Hepatocyte (in vitro differentiated cells): ENCODE data around the gene ADCY1. TPM values are rescaled to one million over a fixed set of nuclear protein-coding genes. Genes with fewer than 3 reads are reported as not detected.

Source experiments
- DNase-seq: peaks from one replicate; pipeline ENCODE4 v3.0.0-alpha.2; 2016; ENCODE audit warnings: low spot score
- H2AFZ ChIP-seq: fragments of 200-600 bp; sonication (generic); 2 replicates; pipeline ENCODE4 v1.6.0; 2016; ENCODE audit warnings: antibody characterized with exemption, mild to moderate bottlenecking
- H3K27ac ChIP-seq: fragments of 200-600 bp; sonication (generic); 2 replicates; pipeline ENCODE4 v1.5.1; 2016; ENCODE audit warnings: mild to moderate bottlenecking
- H3K27me3 ChIP-seq: fragments of 200-600 bp; sonication (generic); 2 replicates; pipeline ENCODE4 v1.6.1; 2016
- H3K36me3 ChIP-seq: fragments of 200-600 bp; sonication (generic); replicated peaks from 2 replicates; pipeline ENCODE4 v1.5.1; 2016; ENCODE audit warnings: low read depth; ENCODE audit not compliant: insufficient read depth
- H3K4me1 ChIP-seq: fragments of 200-600 bp; sonication (generic); 2 replicates; pipeline ENCODE4 v1.5.1; 2016; ENCODE audit warnings: mild to moderate bottlenecking, moderate library complexity; ENCODE audit not compliant: insufficient read depth
- H3K4me2 ChIP-seq: fragments of 200-600 bp; sonication (generic); 2 replicates; pipeline ENCODE4 v1.6.0; 2016
- H3K4me3 ChIP-seq: fragments of 200-600 bp; sonication (generic); 2 replicates; pipeline ENCODE4 v1.5.1; 2016; ENCODE audit warnings: mild to moderate bottlenecking
- H3K79me2 ChIP-seq: fragments of 200-600 bp; sonication (generic); 2 replicates; pipeline ENCODE4 v1.6.0; 2017; ENCODE audit warnings: mild to moderate bottlenecking
- H3K9me2 ChIP-seq: fragments of 200-600 bp; sonication (generic); replicated peaks from 2 replicates; pipeline ENCODE4 v1.6.0; 2017; ENCODE audit warnings: mild to moderate bottlenecking; ENCODE audit not compliant: insufficient read depth
- H3K9me3 ChIP-seq: fragments of 200-600 bp; sonication (generic); 2 replicates; pipeline ENCODE4 v1.5.1; 2016; ENCODE audit warnings: low read depth, mild to moderate bottlenecking
- H4K20me1 ChIP-seq: fragments of 200-600 bp; sonication (generic); 2 replicates; pipeline ENCODE4 v1.6.0; 2016; ENCODE audit warnings: mild to moderate bottlenecking; ENCODE audit not compliant: insufficient read depth, poor library complexity, severe bottlenecking
- EZH2 ChIP-seq: fragments of 200-600 bp; sonication (generic); IDR thresholded peaks from 2 replicates; pipeline ENCODE4 v1.6.1; 2016; ENCODE audit warnings: antibody characterized with exemption, mild to moderate bottlenecking, borderline replicate concordance
- EZH2phosphoT487 ChIP-seq: fragments of 200-600 bp; sonication (generic); IDR thresholded peaks from one replicate; pipeline ENCODE4 v1.6.1; 2018; ENCODE audit warnings: antibody characterized with exemption, mild to moderate bottlenecking, low read depth, moderate library complexity; ENCODE audit not compliant: unreplicated experiment, severe bottlenecking
- WGBS: methylation state at CpG from one replicate; pipeline ENCODE4 v1.1.6; 2016; ENCODE audit warnings: low lambda C conversion rate; ENCODE audit errors: missing lambda C conversion rate; 5-methylcytosine and 5-hydroxymethylcytosine counted together
- polyA plus RNA-seq: library from polyadenylated mRNA; unstranded; fragments of >200 nt; fragmentation: Nextera tagmentation; extraction: Ambion mirVana; gene quantifications from 2 replicates; pipeline ENCODE4 v1.2.1, GENCODE V29; 2016
- total RNA-seq: library from RNA; depleted of rRNA; stranded (reverse); fragments of >200 nt; gene quantifications from 2 replicates; pipeline ENCODE4 v1.2.3, GENCODE V29; 2014
- TF ChIP-seq, protein P1 (sequence below): fragments of 200-600 bp; sonication (generic); IDR thresholded peaks from 2 replicates; pipeline ENCODE4 v1.5.1; 2016; ENCODE audit warnings: antibody characterized with exemption, mild to moderate bottlenecking; ENCODE audit not compliant: poor library complexity

Gene ADCY1
- total and polyA plus RNA-seq, 2 experiments from 2014 or later, result 1.3 to 2.9 TPM

DNA sequence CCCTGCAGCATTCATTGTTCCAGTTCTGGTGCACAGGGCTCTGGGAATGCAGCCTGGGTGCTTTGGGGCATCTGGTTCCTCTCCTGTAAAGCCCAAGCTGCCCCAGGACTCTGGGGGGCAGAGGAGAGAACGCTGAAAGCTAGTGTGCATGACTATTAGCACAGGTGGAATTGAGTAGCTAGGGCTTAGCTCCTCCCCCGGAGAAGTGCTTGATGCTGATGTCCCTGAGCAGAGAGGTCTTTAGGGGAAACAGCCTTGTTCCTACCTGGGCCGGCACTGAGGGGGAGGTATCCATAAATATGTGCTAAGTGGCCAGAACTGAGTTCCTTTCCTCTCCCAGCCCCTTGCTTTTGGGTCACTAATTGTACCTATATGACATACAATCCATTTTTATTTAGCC is 3.9 kb downstream of the ADCY1 start:
- no peak overlapping the region for H3K4me3 ChIP-seq
- WGBS, result 79% methylated on average over 3 of the region's 3 CpGs
- H2AFZ ChIP-seq, result no peak overlapping the region
- H3K27ac ChIP-seq, result no peak overlapping the region
- TF ChIP-seq EZH2phosphoT487 (no peak), EZH2 (no peak)
- TF ChIP-seq, protein P1, sequence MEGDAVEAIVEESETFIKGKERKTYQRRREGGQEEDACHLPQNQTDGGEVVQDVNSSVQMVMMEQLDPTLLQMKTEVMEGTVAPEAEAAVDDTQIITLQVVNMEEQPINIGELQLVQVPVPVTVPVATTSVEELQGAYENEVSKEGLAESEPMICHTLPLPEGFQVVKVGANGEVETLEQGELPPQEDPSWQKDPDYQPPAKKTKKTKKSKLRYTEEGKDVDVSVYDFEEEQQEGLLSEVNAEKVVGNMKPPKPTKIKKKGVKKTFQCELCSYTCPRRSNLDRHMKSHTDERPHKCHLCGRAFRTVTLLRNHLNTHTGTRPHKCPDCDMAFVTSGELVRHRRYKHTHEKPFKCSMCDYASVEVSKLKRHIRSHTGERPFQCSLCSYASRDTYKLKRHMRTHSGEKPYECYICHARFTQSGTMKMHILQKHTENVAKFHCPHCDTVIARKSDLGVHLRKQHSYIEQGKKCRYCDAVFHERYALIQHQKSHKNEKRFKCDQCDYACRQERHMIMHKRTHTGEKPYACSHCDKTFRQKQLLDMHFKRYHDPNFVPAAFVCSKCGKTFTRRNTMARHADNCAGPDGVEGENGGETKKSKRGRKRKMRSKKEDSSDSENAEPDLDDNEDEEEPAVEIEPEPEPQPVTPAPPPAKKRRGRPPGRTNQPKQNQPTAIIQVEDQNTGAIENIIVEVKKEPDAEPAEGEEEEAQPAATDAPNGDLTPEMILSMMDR, result no peak
- no peaks in the 10 kb centered on the region for H3K9me2 ChIP-seq
- peaks cover 12% of the 10 kb centered on the region for H3K4me1 ChIP-seq
- H3K9me3 ChIP-seq, result no peaks in the 10 kb centered on the region
- no peaks in the 10 kb centered on the region for H4K20me1 ChIP-seq
- no peak for DNase-seq
- peaks cover 45% of the 10 kb centered on the region for H3K27me3 ChIP-seq
- no peak overlapping the region for H3K4me2 ChIP-seq
- no peaks in the 10 kb centered on the region for H3K36me3 ChIP-seq
- no peaks in the 10 kb centered on the region for H3K79me2 ChIP-seq

- peaks cover 41% of the 10 kb centered on the region for H3K27me3 ChIP-seq
- no peaks in the 10 kb centered on the region for H3K36me3 ChIP-seq
- H3K27ac ChIP-seq, result no peak overlapping the region
- no peak overlapping the region for H3K4me2 ChIP-seq
- H3K79me2 ChIP-seq, result no peaks in the 10 kb centered on the region
- DNase-seq, result no peak
- H2AFZ ChIP-seq, result no peak overlapping the region
- H3K4me3 ChIP-seq, result no peak overlapping the region
- TF ChIP-seq, protein P1, result no peak
- no peak for TF ChIP-seq EZH2phosphoT487
- TF ChIP-seq EZH2, result no peak
- no peaks in the 10 kb centered on the region for H3K9me3 ChIP-seq
- no peaks in the 10 kb centered on the region for H4K20me1 ChIP-seq
- H3K4me1 ChIP-seq, result peaks cover 12% of the 10 kb centered on the region
- 94% methylated on average over 1 of the region's 1 CpG for WGBS
- H3K9me2 ChIP-seq, result no peaks in the 10 kb centered on the region
These were observed 4.3 kb downstream of the ADCY1 start for GRCh38 chr7:45578467-45578866.

DNA sequence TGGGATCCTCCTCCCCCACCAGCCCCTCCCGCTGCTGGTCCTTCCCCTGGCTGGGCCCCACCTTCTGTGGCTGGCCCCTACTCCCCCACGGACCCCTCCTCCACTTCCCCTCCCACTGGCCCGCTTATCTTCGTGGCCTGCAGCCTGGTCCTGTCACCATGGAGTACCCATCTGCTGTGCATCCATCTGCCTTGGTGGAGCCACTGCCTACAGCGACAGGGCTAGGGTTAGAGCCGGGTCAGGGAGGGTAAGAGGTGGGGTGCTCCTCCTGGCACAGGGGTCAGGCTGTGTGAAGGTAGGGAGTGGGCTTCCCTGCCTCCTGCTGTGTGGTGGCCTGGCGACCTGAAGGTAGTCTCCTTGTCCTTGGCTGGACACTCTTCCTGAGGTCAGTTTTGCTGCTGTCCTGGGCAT is 5.2 kb downstream of the ADCY1 start:
- Histone ChIP-seq H3K4me3 (no peak overlapping the region), H3K27ac (no peak overlapping the region), H3K4me1 (peaks cover 12% of the 10 kb centered on the region), H3K79me2 (no peaks in the 10 kb centered on the region), H3K27me3 (peaks cover 35% of the 10 kb centered on the region), H2AFZ (no peak overlapping the region), H3K9me3 (no peaks in the 10 kb centered on the region), H3K36me3 (no peaks in the 10 kb centered on the region), H3K4me2 (no peak overlapping the region), H4K20me1 (no peaks in the 10 kb centered on the region), H3K9me2 (no peaks in the 10 kb centered on the region)
- no peak for TF ChIP-seq EZH2phosphoT487
- WGBS, result 74% methylated on average over 3 of the region's 7 CpGs
- DNase-seq, result no peak

- TF ChIP-seq EZH2phosphoT487 (no peak), EZH2 (no peak)
- TF ChIP-seq, protein P1, result peak; percentile 15
- Histone ChIP-seq H3K9me2 (no peaks in the 10 kb centered on the region), H3K4me1 (peaks cover 6% of the 10 kb centered on the region), H3K4me2 (no peak overlapping the region), H3K4me3 (no peak overlapping the region), H3K9me3 (no peaks in the 10 kb centered on the region), H3K27me3 (peaks cover 30% of the 10 kb centered on the region), H4K20me1 (no peaks in the 10 kb centered on the region), H3K36me3 (no peaks in the 10 kb centered on the region), H3K79me2 (no peaks in the 10 kb centered on the region), H3K27ac (no peak overlapping the region), H2AFZ (no peak overlapping the region)
- 90% methylated on average over 16 of the region's 16 CpGs for WGBS
- no peak for DNase-seq
These were observed 6.1 kb downstream of the ADCY1 start for GRCh38 chr7:45580053-45580872.
